ENCODE results near the gene MPZL3.

Gene MPZL3

DNA sequence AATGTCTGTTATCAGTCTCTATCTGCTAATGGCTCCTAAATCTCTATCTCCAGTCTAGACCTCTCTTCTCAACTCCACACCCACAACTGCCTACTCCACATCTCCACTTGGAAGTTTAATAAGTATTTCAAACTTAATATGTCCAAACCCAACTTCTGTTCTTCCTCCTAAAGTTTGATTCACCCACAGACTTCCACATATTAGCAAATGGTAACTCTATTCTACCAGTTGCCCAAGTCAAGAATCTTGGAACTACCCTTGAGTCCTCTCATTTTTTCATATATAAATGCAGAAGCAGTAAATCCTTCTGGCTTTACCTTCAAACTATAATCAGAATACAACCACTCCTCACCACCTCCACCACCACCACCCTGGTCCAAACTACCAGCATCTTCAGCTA lies 20.7 kb downstream of the MPZL3 start:
- no peak for DNase-seq

DNA sequence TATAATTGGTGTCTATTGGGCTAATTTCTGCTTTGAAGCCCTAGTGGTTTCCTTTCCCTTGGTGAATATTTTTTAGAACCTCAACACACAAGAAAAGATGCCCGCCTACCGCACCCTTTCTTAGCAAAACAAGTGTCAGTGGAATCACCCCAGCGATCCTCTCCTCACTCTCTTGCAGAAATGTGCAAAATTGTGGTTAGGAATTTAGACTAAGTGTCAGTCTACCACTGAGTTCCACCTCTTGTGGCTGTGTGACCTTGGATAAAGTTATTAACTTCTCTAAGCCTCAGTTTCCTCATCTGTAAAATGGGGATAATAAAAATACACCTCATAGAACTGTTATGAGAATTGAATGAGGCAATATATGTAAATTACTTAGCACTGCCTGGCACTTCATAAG lies 22.1 kb downstream of the MPZL3 start:
- DNase-seq, result no peak

DNA sequence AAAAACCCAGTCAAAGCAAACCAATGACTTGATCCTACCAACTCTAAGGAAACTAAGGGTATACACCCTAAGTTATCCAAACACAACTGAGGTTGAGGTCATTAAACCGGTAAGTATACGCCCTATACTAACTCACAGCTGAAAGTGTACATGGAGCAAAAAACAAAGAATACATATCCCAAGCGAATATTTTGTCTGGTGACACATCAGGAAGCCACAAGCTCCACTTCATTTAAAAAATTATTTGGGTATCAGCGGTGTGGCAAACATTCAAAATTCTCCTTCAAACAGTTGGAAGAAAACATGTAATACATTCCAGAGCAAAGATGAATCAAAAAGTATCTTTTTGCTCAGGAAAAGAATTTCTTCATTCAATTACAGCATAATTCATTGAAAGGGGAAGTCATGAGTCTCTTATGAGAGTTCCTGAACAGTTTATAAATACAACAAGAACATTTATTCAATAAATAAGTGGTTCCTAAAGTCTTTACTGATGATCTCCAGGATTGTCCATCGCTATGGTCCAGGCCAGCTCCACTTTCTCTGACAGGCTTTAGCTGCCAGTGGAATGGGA lies 22.8 kb downstream of the MPZL3 start:
- DNase-seq, result no peak

DNA sequence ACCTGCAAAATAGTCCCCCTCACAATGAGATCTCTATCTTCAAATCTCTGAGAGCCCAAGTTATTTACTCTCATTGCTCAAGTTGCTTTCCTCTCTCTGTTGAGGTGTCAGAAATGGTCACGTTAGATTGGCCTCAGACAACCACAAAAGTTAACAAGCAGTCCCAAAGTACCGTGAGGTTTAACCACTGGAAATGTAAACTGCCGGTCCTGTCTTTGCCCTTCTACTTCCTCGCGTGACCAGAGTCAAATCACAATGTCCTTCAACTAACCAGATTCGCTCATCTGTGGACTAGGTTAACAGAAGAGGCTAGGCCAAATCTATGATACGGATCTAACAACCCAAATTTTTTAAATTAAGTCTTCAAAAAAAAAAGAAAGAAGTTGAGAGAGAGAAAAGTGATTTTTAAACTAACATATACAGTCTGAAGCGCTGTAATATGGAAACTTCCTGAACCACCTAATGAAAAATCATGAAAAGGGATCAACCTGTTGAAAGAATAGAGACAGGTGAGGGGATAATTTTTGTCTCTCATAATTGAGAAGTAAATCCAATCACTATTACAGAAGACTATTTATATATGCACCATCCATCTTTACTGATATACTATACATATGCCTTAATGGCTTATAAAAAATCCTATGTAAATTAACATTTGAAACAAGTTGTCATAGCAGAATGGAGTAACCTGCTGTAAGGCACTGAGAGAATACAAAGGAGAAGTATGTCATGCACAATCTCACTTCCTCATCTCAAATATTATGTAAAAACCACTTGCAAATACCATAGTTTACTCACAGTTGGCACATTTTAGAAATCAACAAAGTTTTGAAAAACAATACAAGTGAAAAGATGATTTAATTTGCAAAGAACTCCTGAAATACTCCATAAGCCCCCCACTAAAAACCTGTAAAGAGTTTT lies 24.0 kb downstream of the MPZL3 start:
- DNase-seq, result no peak

DNA sequence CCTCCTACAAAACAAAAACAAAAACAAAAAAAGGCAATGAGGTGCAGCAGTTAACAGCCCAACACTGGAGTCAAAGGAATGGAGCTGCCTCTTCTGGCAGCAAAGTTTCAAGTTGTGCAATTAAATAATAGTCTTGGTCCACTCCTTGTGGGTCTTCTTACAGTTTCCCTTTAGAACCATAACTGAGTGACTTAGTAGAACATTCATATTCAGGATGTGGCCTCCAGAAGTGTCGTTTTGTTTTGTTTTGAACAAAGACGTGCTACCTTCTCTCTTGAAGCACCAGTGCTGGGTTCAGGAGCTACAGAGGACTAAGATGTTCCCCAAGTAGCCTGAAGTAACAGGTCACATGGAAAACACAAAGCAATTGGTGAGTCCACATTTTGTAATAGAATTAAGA lies 25.4 kb downstream of the MPZL3 start:
- no peak for DNase-seq

DNA sequence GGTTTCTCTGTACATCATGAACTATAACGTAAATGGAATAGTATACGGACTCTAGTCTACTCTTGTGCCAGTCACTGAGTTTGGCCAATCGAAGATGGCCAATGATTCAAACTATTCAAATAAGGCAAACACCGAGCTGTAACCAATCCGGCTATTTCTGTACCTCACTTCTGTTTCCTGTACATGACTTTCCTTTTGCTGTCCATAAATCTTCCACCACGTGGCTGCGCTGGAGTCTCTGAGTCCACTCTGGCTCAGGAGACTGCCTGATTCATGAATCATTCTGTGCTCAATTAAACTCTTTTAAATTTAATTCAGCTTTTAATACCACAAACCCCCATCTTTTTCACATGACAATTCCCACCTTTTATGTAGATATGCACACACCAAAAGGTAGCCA lies 25.9 kb downstream of the MPZL3 start:
- DNase-seq, result no peak

DNA sequence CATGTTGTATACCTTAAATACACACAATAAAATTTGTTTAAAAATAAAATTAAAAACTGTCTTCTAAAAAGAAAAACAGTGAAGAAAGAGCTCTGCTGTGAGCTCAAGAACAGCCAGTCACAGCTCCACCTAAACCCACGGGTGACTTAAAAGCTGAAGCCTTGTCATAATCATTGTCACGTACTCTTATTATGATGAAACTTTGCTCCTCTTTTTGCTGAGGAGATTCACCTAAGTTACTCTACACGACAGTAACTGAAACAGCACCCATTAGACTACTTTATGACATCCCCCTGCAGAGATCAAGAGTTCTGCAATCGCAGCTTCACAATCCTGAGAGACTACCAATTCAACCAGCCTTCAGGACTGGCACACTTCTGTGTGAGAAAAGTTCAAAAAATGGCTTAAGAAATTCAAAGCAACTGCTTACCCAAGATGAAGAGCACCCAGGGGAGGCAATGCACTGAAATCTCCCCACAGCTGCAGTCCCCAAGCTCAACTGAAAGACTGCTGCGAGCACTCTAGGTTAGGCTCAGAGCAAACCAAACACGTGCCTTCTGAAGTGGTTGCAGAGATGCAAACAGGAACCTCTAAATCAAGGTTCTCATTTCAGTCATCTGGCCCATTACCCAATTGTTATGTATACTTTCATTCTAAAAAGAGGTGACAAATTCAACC lies 27.5 kb downstream of the MPZL3 start, which contains the start of gene JAML:
TSS of gene JAML (minus strand) at position 501 of the 678 bp plus-strand sequence. CDS start 10,145 bp downstream, outside the sequence.
- no peak for DNase-seq

DNA sequence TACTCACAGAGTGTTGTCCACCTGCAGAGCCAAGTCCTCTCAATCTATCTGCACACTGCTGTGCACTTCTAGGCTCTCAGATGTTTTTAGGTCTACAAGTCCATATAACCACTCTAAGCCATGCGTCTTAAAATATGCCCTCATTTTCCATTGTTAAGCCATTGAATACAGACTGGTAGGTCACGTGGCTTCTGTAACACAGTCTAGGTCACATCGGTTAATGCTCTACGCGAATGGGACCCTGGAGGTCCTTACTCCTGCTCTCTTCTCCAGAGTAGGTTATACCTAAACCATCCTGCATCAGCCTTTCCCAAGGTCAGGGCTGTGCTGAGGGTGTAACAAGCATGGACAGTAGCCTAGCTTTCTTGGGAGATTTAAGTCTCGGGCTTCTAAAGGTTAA lies 28.2 kb downstream of the MPZL3 start:
- no peak for DNase-seq

DNA sequence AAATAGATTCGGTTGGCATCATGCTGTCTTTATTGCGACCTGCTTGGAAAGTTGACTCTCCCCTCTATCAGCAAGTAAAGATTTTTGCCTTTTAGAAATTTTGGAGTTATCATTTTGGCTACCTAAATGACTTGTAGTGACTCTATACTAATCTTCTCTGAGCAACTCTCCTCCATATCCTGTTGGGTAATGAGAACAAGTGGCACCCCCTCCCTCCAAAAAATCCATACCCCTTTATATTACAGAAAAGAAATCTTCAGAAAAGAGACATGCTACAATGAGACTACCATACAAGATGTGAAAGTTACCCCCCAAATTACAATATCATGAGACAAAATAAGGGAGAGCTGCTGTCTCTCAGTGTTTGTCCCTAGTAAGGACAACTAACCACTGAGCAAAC lies 28.6 kb downstream of the MPZL3 start:
- no peak for DNase-seq

DNA sequence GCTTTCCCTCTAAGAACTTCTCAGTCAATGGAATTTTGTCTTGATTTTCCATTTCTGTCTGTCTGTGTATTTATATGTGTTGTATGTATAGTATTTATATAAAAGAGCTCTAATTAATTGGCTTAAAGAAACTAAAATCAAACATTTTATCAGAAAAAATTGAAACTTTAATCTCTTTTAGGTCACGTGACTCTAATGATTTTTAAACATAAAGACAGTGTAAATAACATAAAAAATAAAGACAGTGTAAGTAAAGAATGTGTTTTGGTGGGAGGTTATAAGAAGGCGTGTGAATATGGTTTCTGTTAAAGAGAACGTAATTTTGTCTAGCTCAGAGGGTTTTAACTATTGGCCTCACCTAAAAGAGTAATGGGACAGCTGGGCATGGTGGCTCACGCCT lies 29.7 kb downstream of the MPZL3 start:
- no peak for DNase-seq

DNA sequence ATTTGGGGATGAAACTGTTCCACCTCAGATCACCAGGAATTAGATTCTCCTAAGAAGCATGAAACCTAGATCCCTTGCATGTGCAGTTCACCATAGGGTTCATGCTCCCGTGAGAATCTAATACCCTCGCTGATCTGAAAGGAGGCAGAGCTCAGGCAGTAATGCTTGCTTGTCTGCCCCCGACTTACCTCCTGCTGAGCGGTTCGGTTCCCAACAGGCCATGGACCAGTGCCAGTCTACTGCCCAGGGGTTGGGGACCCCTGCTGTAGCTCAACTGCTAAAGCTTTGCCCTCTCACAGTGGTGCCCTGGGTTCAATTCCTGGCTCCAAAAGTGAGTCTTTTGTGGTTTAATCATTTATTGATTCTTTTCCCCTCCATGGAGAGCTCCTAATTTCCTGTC lies 30.7 kb downstream of the MPZL3 start:
- no peak for DNase-seq

DNA sequence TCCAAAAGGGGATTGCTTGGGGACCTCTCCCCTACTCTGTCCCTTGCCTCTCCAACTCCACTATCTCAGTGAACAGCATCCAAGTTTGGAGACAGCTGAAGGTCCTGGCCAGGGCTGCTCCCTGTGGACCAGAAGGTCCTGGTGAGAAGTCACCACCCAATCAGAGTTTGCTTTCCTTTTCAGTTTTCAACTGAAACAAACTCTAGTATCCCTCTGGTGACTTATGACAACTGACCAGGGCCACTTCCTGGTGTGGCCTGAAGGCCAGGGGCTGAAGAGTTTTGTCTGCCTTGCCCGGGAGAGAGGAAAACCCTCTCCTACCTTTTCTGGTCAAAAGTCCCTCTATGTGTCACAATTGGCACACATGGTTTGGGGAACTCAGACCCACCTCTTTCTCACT lies 32.4 kb downstream of the MPZL3 start:
- DNase-seq, result no peak

DNA sequence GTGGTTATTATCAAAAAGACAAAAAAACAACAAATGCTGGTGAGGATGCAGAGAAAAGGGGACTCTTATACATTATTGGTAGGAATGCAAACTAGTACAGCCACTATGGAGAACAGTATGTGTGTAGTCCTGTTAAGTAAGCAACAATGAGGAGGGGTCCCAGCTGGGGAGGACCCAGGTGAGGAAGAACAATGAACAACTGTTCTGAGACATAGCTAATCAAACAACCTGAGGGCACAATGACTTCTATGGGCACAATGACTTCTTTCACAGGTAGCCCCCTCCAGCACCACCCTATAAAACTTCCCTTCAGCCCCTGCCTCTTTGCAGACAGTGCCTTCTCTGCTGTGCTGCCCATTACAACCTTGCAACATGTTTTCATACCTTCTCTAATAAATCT lies 32.9 kb downstream of the MPZL3 start:
- no peak for DNase-seq

DNA sequence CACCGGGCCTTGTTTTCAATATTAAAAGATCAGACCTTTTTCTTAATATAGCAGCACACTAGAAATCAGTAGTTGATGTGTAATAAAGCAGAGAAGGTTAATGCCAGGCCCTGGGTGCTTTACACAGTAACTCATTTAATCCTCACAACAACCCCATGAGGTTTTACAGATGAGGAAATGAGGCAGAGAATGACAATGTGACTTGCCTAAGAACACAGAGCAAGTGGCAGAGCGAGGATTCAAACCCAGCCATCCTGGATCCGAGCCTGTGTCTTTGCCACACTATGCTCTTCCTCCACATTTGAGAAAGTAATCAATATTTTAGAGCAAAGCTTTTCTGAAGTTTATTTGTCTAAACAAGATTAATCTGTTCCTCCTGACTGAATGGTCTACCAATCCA lies 34.6 kb downstream of the MPZL3 start:
- DNase-seq, result no peak

DNA sequence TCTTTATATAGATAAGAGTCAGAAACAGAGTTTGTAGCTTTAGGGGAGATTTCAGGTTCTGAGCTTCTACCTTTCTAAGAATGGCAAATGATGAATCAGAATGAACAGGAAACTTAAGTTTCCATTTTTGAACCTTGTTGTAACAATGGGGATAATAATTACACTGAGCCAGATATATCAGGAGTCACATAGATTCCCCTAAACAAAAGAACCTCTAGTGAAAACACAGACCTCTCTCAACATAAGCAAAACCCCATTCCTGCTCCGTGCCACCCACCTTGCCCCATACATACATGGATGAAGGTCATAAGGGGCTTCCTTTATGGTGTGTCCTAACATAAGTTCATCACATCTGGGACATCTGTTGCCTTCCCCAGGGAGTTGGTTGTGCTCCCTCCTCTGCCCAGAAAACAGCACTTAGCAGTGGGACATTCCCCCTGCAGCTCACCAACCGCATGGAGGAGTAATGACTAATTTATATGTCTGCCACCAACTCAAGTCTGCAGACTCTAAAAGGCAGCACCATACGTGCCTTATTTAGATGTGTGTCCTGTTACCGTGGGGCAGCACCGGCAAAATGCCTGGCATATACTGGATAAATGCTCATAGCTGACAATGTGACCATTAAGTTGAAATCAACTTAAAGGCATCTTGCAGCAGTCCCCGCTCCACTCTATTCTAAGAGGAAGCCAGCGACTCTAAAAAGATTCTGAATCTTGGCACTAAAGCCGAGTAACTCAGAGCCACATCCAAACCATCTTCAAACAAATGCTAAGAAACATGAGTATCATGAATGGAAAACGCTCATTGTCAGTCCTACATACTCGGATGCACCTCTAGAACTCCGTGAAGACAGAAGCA lies 35.3 kb downstream of the MPZL3 start:
- DNase-seq, result no peak

DNA sequence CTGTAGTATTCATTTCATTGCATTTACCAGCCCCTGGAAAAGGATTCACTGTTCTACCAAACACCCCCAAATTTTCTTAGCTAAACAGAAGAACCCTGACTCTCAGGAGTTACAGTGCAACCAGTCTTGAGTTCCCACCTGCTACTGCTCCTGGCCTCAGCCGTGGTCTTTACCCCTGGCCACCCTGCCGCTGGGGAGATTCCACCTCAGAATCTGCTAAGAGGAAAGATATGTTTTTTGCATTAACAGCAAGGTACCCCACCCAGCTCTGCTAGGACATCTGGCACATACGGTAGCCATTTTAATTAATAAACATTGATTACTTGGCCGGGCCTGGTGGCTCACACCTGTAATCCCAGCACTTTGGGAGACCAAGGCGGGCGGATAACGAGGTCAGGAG lies 36.4 kb downstream of the MPZL3 start:
- DNase-seq, result no peak

DNA sequence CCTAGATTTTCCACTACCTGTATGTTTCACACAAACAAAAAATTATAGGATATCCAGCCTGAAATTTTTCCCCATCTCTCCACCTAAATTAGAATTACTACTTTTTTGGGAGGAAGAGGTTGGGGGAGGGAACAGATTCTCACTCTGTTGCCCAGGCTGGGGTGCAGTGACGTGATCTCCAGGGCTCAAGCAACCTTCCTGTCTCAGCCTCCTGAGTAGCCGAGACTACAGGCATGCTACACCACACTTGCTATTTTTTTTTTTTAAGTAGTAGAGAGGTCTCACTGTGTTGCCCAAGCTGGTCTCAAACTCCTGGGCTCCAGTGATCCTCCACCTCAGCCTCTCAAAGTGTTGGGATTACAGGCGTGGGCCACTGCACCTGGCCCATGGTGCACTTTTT lies 36.9 kb downstream of the MPZL3 start:
- no peak for DNase-seq

DNA sequence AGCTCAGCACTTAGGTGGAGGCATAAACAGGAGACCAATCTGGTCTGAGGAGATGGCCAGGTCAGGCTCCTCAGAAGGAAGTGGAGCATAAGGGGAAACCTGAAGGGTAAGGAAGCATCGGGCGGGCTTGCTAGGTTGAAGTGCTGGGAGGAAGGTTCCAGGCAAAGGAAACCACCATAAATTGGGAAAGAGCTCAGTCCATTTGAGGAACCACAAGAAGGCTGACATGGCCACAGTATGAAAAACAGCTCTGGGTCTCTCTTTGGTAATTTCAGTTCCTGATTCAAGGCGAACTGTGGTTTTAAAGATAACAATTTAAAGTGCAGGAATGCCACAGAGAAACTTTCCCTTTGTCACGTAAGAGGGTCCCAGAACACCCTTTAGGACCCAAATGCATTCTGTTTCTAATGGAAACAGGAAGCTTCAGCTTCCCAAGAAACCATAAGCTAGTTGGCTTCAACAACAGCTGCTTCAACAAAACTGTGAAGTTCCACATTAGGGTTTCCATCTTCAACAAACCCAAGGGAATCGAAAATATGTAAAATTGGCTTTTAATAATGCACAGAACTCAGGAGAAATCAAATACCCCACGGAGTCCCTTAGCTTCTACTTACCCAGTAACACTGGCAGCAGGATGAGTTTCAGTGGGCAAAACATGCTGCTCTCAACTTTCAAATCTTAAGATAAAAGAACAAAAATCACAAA lies 37.8 kb downstream of the MPZL3 start:
- DNase-seq, result no peak

DNA sequence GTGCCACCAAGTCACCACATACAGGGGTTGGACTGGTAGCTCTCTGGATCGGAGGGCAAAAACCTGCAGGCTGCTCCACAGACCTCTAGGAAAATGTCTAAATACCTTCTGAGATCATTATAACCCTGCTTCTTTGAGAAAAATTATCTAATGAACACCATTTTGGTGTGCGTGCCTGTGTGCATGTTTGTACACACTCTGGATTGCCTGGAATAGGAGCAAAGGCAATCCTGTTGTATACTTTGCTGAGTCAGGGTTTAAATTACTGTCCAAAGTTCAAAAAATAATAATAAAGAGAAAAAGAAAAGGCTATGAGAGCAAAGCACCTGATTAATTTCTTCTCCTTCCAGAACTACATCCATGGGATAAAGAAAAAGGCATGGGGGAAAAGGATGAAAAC lies 38.4 kb downstream of the MPZL3 start:
- no peak for DNase-seq

DNA sequence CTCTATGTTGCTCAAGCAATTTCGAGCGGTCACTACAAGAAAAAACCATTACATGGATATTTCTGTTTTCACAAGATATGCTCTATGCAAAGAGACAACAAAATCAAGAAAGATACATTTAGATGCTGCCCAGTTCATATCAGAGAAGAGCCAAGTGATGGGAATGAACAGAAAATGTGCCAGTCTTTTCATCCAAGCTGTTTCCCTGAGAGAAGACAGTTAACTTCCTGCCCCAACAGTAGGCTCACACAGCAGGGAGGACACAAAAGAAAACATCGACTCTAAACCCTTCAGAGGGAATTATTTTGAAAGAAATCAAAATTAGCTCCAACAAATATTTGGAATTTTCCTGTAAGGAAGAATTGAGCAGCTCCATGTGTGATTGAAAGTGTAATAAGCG lies 39.0 kb downstream of the MPZL3 start:
- DNase-seq, result no peak

DNA sequence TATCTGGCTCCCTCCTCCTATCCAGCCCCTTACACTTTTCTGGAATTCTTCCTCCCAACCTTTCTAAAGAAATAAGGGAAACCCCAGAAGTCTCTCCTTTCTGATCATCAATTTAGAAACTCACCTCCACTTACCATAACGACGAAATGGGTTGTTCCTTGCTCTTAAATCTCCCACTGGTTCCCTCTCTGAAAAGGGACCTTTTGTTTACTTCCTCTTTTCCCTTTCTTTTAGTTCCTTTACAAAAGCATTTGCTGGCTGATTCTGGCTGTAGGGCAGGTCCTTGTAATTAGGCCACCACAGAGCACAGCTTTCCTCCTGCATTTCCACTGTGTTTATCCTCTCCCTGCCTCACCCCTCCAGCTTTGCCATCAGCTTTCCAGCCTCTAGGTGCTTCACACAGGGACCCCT lies 39.4 kb downstream of the MPZL3 start:
- peak; percentile 9 for DNase-seq

DNA sequence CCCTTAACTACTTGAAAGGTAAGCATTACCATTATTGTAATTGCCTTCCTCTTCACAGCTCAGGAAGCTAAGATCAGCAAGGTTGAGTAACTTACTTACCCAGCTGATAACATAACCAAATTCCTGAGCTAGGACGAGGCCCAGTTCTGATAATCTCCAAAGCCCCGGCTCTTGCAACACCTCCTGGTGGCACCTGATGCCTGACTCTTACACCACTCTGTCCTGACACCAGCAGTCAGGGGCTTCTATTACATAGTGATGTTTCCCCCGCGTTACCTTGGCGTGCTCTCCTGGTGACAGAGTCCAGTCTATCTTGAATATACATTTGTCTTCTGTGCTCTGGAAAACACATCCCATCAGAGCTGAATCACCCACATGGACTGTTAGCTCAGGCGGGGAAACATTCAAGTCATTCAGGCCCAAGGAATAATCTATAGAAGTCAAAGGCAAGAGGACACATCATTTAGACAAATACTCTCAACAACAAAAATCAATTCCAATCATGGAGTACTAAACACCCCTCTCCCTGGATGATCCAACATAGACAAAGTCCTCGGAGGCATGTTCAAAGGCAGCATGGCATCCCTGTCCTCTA lies 39.9 kb downstream of the MPZL3 start:
- DNase-seq, result no peak

All from NCI-H446 treated with DMSO at 0.1 percent for 48 hours (cell line).